Hindlimb muscle (tissue), 1 donor: Measurements from ENCODE around the gene TCERG1. TPM values are rescaled to one million over a fixed set of nuclear protein-coding genes. Genes with fewer than 3 reads are reported as not detected.
A peak's percentile ranks its signal among the peaks of the same experiment; 100 is the strongest.
"Not testable (repeated sequence)": the region's sequence is repeated elsewhere in the genome, so short reads cannot be mapped to it uniquely, and the experiment has no call there.

ENCODE experiments used
- DNase-seq: peaks from one replicate; pipeline ENCODE4 v3.0.0-alpha.2; 2013
- polyA plus RNA-seq: library from polyadenylated mRNA; unstranded; fragments of 120-200 nt; gene quantifications from one replicate; pipeline ENCODE4 v1.2.1, GENCODE V29; 2013; ENCODE audit not compliant: insufficient read length

Gene TCERG1
- polyA plus RNA-seq, 1 donor, result 69.2 TPM

GRCh38 chr5:146521403-146522106 is 74.4 kb downstream of the TCERG1 start:
- no peak for DNase-seq

- DNase-seq, result no peak
Observed at GRCh38 chr5:146523698-146524097, 76.6 kb downstream of the TCERG1 start.

- DNase-seq, result no peak
Observed at GRCh38 chr5:146527785-146528184, 80.7 kb downstream of the TCERG1 start.

DNA sequence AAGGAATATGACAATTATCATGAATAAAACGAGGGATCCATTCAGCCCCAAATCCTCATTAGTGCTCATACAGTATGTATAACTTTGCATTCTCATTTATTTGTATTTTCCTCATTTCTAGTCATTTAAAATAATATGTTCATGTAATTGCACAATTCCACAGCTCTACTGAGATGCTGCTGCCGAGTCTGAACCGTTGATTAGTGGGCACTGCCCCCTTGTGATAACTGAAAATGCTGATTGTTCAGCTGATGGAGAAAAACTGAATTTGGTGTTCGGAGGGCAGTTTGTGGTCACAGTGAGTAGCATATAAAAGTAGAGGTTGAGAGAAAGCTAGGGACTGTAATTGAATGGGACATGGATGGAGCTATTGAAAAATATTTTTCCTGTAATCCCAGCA is 81.1 kb downstream of the TCERG1 start:
- DNase-seq, result no peak

GRCh38 chr5:146529984-146530383 is 82.9 kb downstream of the TCERG1 start:
- DNase-seq, result no peak

- DNase-seq, result peak; percentile 47
Observed at GRCh38 chr5:146533260-146533857, 86.2 kb downstream of the TCERG1 start.

- no peak for DNase-seq
Observed at GRCh38 chr5:146533882-146534281, 86.7 kb downstream of the TCERG1 start.

GRCh38 chr5:146538432-146538831 is 91.3 kb downstream of the TCERG1 start:
- no peak for DNase-seq

- DNase-seq, result no peak
Observed at GRCh38 chr5:146539973-146540372, 92.8 kb downstream of the TCERG1 start.

- DNase-seq, result no peak
Observed at GRCh38 chr5:146540414-146540813, 93.3 kb downstream of the TCERG1 start.

- peak; percentile 38 for DNase-seq
Observed at GRCh38 chr5:146541958-146542849, 95.1 kb downstream of the TCERG1 start.

GRCh38 chr5:146544232-146544631 is 97.1 kb downstream of the TCERG1 start:
- DNase-seq, result no peak

DNA sequence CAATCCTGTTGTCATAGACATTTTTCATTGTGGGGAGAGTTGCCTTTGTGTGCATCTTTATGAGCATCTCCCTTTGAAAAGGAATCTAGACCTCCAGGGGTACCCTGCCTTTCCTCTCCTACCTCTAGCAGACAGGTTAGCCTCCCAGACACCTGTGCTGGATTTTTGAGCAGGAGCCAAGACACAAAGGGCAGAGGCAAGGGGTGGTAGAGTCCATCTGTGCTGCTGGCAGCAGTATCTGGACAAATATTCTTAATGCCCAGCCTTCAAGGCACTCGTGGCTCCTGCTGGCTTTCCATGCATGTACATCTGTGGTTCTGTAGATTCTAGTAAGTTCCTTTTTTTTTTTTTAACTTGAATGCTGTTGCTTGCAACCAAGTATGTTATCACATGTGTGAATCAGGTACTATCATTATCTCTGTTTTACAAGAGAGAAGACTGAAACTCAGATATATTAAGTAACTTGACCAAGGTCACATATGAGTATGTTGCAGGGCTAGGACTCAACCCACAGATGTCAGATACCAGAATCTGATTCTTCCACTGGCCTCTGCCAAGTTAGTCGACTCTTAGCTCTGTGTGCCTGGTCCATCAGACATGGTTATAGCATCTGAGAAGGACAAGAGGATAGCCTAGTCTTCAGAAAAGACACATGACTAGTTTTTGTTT is 101.8 kb downstream of the TCERG1 start:
- no peak for DNase-seq

GRCh38 chr5:146549615-146550014 is 102.5 kb downstream of the TCERG1 start:
- no peak for DNase-seq

- DNase-seq, result no peak
Observed at GRCh38 chr5:146553446-146553845, 106.3 kb downstream of the TCERG1 start.

DNA sequence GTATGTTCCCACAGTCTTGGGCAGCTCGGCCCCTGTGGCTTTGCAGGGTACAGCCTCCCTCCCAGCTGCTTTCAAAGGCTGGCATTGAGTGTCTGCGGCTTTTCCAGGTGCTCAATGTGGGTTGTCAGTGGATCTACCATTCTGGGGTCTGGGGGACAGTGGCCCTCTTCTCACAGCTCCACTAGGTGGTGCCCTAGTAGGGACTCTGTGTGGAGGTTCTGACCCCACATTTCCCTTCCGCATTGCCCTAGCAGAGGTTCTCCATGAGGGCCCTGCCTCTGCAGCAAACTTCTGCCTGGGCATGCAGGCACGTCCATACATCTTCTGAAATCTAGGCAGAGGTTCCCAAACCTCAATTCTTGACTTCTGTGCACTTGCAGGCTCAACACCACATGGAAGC is 109.8 kb downstream of the TCERG1 start:
- DNase-seq, result not testable (repeated sequence)

- DNase-seq, result no peak
Observed at GRCh38 chr5:146560205-146560812, 113.2 kb downstream of the TCERG1 start.

Other genes starting within 250 kb of the TCERG1 start
- 16.0 TPM for gene RBM27, start 243.7 kb upstream of the TCERG1 start, polyA plus RNA-seq
- gene POU4F3, start 108.5 kb upstream of the TCERG1 start, polyA plus RNA-seq, result 0.10 TPM
- gene GPR151, start 68.9 kb downstream of the TCERG1 start, polyA plus RNA-seq, result not detected